K562 (cell line): Measurements from ENCODE around the gene ARFGEF2. TPM values are rescaled to one million over a fixed set of nuclear protein-coding genes. Genes with fewer than 3 reads are reported as not detected.

ENCODE experiments used
- ATAC-seq: fragments of 200-7000 bp; cut with Tn5 transposase; 3 replicates; pipeline ENCODE4 v1.9.1; 2020; ENCODE audit warnings: moderate library complexity
- BruUV-seq: library from RNA; stranded (reverse); fragments of 400-500 nt; replicated peaks from 2 replicates; lab custom pipeline; 2021; lab: Mats Ljungman, UMichigan
- CTCF ChIA-PET: fragments of 300-600 bp; formaldehyde crosslinking; extraction: SDS; loops from one replicate; lab custom pipeline; 2021; ENCODE audit warnings: low intra/inter-chr PET ratio; lab: Yijun Ruan, JAX
- POLR2A ChIA-PET: fragments of 300-600, 350-650 bp; sonication (Branson Sonifier 250); formaldehyde crosslinking; extraction: SDS; loops from one replicate; lab custom pipeline; 2021; ENCODE audit warnings: antibody characterized with exemption, inconsistent platforms; lab: Yijun Ruan, JAX
- DNase-seq, 4 experiments: peaks; one replicate each; pipeline versions ENCODE4 v3.0.0 to v3.0.0-alpha.2; 2011 to 2018; ENCODE audit warnings: low spot score in 3 of 4, mixed read lengths in 3 of 4; ENCODE audit errors: extremely low read depth in 1 of 4
- FAIRE-seq: peaks from 2 replicates; lab custom pipeline; 2011; peaks lifted over from hg19 to GRCh38; lab: Jason Lieb, UNC
- H2AFZ ChIP-seq: 2 replicates; pipeline ENCODE4 v1.6.0; 2011; ENCODE audit warnings: low read depth, low read length, control low read depth, inconsistent platforms
- H3K27ac ChIP-seq: fragments of 200-600 bp; 3 replicates; pipeline ENCODE4 v1.8.0; 2011; ENCODE audit warnings: low read depth, mild to moderate bottlenecking, control low read depth, inconsistent platforms, low read length, moderate library complexity, mixed read lengths; ENCODE audit errors: extremely low read depth
- H3K27me3 ChIP-seq, 2 experiments: fragments of 300-600 bp in 1 of 2; 2 replicates in 1 of 2; 3 replicates in 1 of 2; pipeline versions ENCODE4 v1.6.0 to v1.8.0; 2011; ENCODE audit warnings: inconsistent platforms in 2 of 2, low read length in 2 of 2, mild to moderate bottlenecking in 1 of 2, mixed read lengths in 1 of 2, moderate library complexity in 1 of 2; ENCODE audit not compliant: control insufficient read depth in 2 of 2, insufficient read depth in 2 of 2
- H3K36me3 ChIP-seq: fragments of 300-600 bp; 3 replicates; pipeline ENCODE4 v1.8.0; 2011; ENCODE audit warnings: mild to moderate bottlenecking, low read length, inconsistent platforms; ENCODE audit not compliant: control insufficient read depth, insufficient read depth
- H3K4me1 ChIP-seq, 2 experiments: fragments of 200-600 bp in 1 of 2; replicated peaks in 1 of 2; 2 replicates in 1 of 2; 3 replicates in 1 of 2; pipeline versions ENCODE4 v1.5.1 to v1.8.0; 2011; ENCODE audit warnings: inconsistent platforms in 2 of 2, low read length in 2 of 2, mild to moderate bottlenecking in 1 of 2, mixed read lengths in 1 of 2, moderate library complexity in 1 of 2; ENCODE audit not compliant: control insufficient read depth in 2 of 2, insufficient read depth in 2 of 2
- H3K4me2 ChIP-seq: 2 replicates; pipeline ENCODE4 v1.6.1; 2011; ENCODE audit warnings: low read length, control low read depth, inconsistent platforms, mixed read lengths; ENCODE audit not compliant: insufficient read depth
- H3K4me3 ChIP-seq: fragments of 200-600 bp; sonication (generic), shearing (Covaris generic); 2 replicates; pipeline ENCODE4 v1.5.1; 2016; ENCODE audit warnings: control low read depth, inconsistent platforms
- H3K79me2 ChIP-seq: fragments of 200-600 bp; 3 replicates; pipeline ENCODE4 v1.8.0; 2011; ENCODE audit warnings: low read length, inconsistent platforms; ENCODE audit not compliant: control insufficient read depth, insufficient read depth
- H3K9ac ChIP-seq, 2 experiments: 2 replicates each; pipeline versions ENCODE4 v1.6.0 to v1.6.1; 2011; ENCODE audit warnings: low read depth in 2 of 2, low read length in 2 of 2, control low read depth in 1 of 2, inconsistent platforms in 1 of 2, mild to moderate bottlenecking in 1 of 2, mixed read lengths in 1 of 2; ENCODE audit not compliant: insufficient read depth in 1 of 2
- H3K9me1 ChIP-seq: one replicate; pipeline ENCODE4 v1.6.0; 2011; ENCODE audit warnings: inconsistent platforms, mild to moderate bottlenecking, low read length, moderate library complexity; ENCODE audit not compliant: control insufficient read depth, insufficient read depth
- H3K9me3 ChIP-seq: replicated peaks from 2 replicates; pipeline ENCODE4 v1.5.1; 2011; ENCODE audit warnings: low read depth, low read length, inconsistent platforms; ENCODE audit not compliant: control insufficient read depth, insufficient read depth
- H4K20me1 ChIP-seq: replicated peaks from 2 replicates; pipeline ENCODE4 v1.6.1; 2011; ENCODE audit warnings: low read length, inconsistent platforms, mixed read lengths; ENCODE audit not compliant: control insufficient read depth, insufficient read depth
- NCOA1 ChIP-seq: fragments of 450-650 bp; IDR thresholded peaks from 2 replicates; pipeline ENCODE4 v1.6.1; 2016; ENCODE audit warnings: low read depth
- NFE2 ChIP-seq: IDR thresholded peaks from 2 replicates; pipeline ENCODE4 v1.6.1; 2014; ENCODE audit warnings: antibody characterized with exemption, low read depth
- RAD21 ChIP-seq, 2 experiments: fragments of 250-450 bp in 1 of 2; fragments of 450-650 bp in 1 of 2; sonication (Bioruptor Pico) in 1 of 2; formaldehyde crosslinking in 1 of 2; IDR thresholded peaks in 1 of 2; conservative IDR thresholded peaks in 1 of 2; 2 replicates each; pipeline versions ENCODE4 v1.4.0 to v1.8.0; 2020 to 2022; ENCODE audit warnings: mild to moderate bottlenecking in 2 of 2, moderate library complexity in 1 of 2
- REST ChIP-seq, 2 experiments: fragments of 450-650 bp; formaldehyde crosslinking in 1 of 2; IDR thresholded peaks; 2 replicates each; pipeline versions ENCODE4 v1.4.0 to v1.6.1; 2014 to 2020; ENCODE audit warnings: mild to moderate bottlenecking in 2 of 2, borderline replicate concordance in 1 of 2, low read depth in 1 of 2
- WGBS: fragments of 100-300 bp; shearing (Covaris generic); methylation state at CpG from one replicate; pipeline ENCODE4 v1.1.6; 2016; ENCODE audit warnings: low coverage, mixed read lengths; ENCODE audit not compliant: insufficient coverage; ENCODE audit errors: missing lambda C conversion rate; 5-methylcytosine and 5-hydroxymethylcytosine counted together
- in situ Hi-C: fragments of 300-500 bp; cut with MboI; formaldehyde crosslinking; loops from 4 replicates; pipeline ENCODE4 v1.15.0; 2018; ENCODE audit warnings: inconsistent platforms, mixed read lengths
- intact Hi-C: fragments of 100-400 bp; cut with micrococcal nuclease; formaldehyde crosslinking; loops from 2 replicates; pipeline ENCODE4 v1.14.2; 2022
- polyA plus RNA-seq, 8 experiments: library from polyadenylated mRNA; depleted of rRNA in 4 of 8; stranded (reverse) in 5 of 8; unstranded in 3 of 8; fragments of >200 nt; fragmentation: Nextera tagmentation in 2 of 8; fragmentation: Illumina TruSeq in 1 of 8; extraction: Ambion mirVana in 2 of 8; extraction: Trizol in 1 of 8; gene quantifications; 2 replicates each; pipeline versions ENCODE4 v1.2.1 to v1.2.3, GENCODE V29; 2011 to 2014; ENCODE audit warnings: inconsistent platforms in 1 of 8, missing spikeins in 1 of 8
- total RNA-seq, 7 experiments: library from RNA; depleted of rRNA in 6 of 7; stranded (reverse); fragments of >200 nt in 6 of 7; fragmentation: Illumina TruSeq in 2 of 7; extraction: Trizol in 2 of 7; gene quantifications; 2 replicates each; pipeline versions ENCODE4 v1.2.1 to v1.2.3, GENCODE V29; 2011 to 2021; ENCODE audit warnings: low replicate concordance in 1 of 7
- TF ChIP-seq, protein P1 (sequence below): sonication (generic); formaldehyde crosslinking; IDR thresholded peaks from 2 replicates; pipeline ENCODE4 v1.9.0; 2022; ENCODE audit warnings: mild to moderate bottlenecking, missing genetic modification reagents

The ARFGEF2 gene
- total and polyA plus RNA-seq, 9 of the 15 experiments (the other 6 are each of a cell fraction or from before 2014, with no cell fraction given) = 4.2 to 18.8 (median 13.7) TPM

GRCh38 chr20:48877304-48877703, 44.2 kb upstream of the ARFGEF2 start:
- H3K36me3 ChIP-seq = 0 out of 3 replicates have a peak, but pooled peaks cover 3% of the 10 kb centered on the region
- TF ChIP-seq RAD21 (CRISPR knock-in tag; conservative IDR thresholded peaks at IDR 0.05 in 1 of 2, IDR thresholded peaks at IDR 0.05 in 1 of 2) (0 out of 4 replicates have a peak, but pooled peaks of 1 of the 2 experiments have one; percentile 3), NCOA1 (no peak), NFE2 (no peak), REST (IDR thresholded peaks at IDR 0.05; ENCODE audit: borderline replicate concordance) (peak; percentile 72), REST (CRISPR knock-in tag; IDR thresholded peaks at IDR 0.05; ENCODE audit: low read depth) (no peak)
- TF ChIP-seq, protein P1, sequence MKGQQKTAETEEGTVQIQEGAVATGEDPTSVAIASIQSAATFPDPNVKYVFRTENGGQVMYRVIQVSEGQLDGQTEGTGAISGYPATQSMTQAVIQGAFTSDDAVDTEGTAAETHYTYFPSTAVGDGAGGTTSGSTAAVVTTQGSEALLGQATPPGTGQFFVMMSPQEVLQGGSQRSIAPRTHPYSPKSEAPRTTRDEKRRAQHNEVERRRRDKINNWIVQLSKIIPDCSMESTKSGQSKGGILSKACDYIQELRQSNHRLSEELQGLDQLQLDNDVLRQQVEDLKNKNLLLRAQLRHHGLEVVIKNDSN (CRISPR knock-in tag) = 0 out of 2 replicates have a peak, but pooled peaks have one; percentile 9
- H3K27ac ChIP-seq = no peak overlapping the region
- POLR2A ChIA-PET = interaction anchor here (0.8 to 2.3 kb wide), 4 partner anchors 10 to 19 kb away, joined by 3 to 13 read pairs (median 3); no protein-coding TSS in a partner anchor
- in situ Hi-C loops = no loop called here
- H4K20me1 ChIP-seq = no peaks in the 10 kb centered on the region
- H3K9ac ChIP-seq = no peak overlapping the region
- no peak for FAIRE-seq
- no peak for DNase-seq
- CTCF ChIA-PET = no interaction called here
- no peak overlapping the region for H2AFZ ChIP-seq
- 25% methylated on average over 2 of the region's 2 CpGs for WGBS
- no peak overlapping the region for H3K4me3 ChIP-seq
- peaks cover 3 to 18% of the 10 kb centered on the region in 2 experiments; a peak in 3 of 5 replicates for H3K4me1 ChIP-seq
- ATAC-seq = no peak
- no peaks in the 10 kb centered on the region for H3K79me2 ChIP-seq
- no TSS peak for BruUV-seq
- intact Hi-C loops = no loop called here
- no peak overlapping the region for H3K4me2 ChIP-seq
- no peaks in the 10 kb centered on the region for H3K27me3 ChIP-seq
- no peaks in the 10 kb centered on the region for H3K9me3 ChIP-seq
- no peaks in the 10 kb centered on the region for H3K9me1 ChIP-seq
